Fibroblast of lung (primary cell): ENCODE measurements around the gene EPHB2.

Source experiments
- CTCF ChIP-seq, 2 donors: IDR thresholded peaks in 1 of 2; conservative IDR thresholded peaks in 1 of 2; 1 replicate in 1 of 2; 2 replicates in 1 of 2; pipeline ENCODE4 v1.5.1; 2011 to 2012; ENCODE audit warnings: low read length in 2 of 2, control low read depth in 1 of 2, inconsistent platforms in 1 of 2, low read depth in 1 of 2, mild to moderate bottlenecking in 1 of 2
- EZH2 ChIP-seq: IDR thresholded peaks from 2 replicates; pipeline ENCODE4 v1.5.1; 2012; ENCODE audit warnings: low read length, control low read depth, mild to moderate bottlenecking; ENCODE audit errors: missing control alignments

- no peak for TF ChIP-seq CTCF (conservative IDR thresholded peaks at IDR 0.05 in 1 of 2, IDR thresholded peaks at IDR 0.05 in 1 of 2; ENCODE audit: low read depth in 1 of 2, low read length in 2 of 2)
- TF ChIP-seq EZH2 = no peak
Measured at GRCh38 chr1:22863766-22864165, 153.1 kb downstream of the EPHB2 start.
